GM19193 (cell line): ENCODE results near the gene EXOG.

ENCODE experiments used
- POLR2A ChIP-seq: IDR thresholded peaks from 4 replicates; pipeline ENCODE4 v1.6.1; 2011; ENCODE audit not compliant: insufficient read depth, insufficient read length; ENCODE audit errors: extremely low read depth

Gene EXOG

GRCh38 chr3:38555149-38555840, 59.2 kb downstream of the EXOG start:
- TF ChIP-seq POLR2A: no peak

GRCh38 chr3:38555926-38556325, 59.8 kb downstream of the EXOG start:
- no peak for TF ChIP-seq POLR2A

GRCh38 chr3:38556640-38557358, 60.7 kb downstream of the EXOG start:
- TF ChIP-seq POLR2A: no peak

GRCh38 chr3:38558864-38559263, 62.7 kb downstream of the EXOG start:
- no peak for TF ChIP-seq POLR2A

- TF ChIP-seq POLR2A: no peak
These were observed 64.1 kb downstream of the EXOG start for GRCh38 chr3:38560284-38560683.

DNA sequence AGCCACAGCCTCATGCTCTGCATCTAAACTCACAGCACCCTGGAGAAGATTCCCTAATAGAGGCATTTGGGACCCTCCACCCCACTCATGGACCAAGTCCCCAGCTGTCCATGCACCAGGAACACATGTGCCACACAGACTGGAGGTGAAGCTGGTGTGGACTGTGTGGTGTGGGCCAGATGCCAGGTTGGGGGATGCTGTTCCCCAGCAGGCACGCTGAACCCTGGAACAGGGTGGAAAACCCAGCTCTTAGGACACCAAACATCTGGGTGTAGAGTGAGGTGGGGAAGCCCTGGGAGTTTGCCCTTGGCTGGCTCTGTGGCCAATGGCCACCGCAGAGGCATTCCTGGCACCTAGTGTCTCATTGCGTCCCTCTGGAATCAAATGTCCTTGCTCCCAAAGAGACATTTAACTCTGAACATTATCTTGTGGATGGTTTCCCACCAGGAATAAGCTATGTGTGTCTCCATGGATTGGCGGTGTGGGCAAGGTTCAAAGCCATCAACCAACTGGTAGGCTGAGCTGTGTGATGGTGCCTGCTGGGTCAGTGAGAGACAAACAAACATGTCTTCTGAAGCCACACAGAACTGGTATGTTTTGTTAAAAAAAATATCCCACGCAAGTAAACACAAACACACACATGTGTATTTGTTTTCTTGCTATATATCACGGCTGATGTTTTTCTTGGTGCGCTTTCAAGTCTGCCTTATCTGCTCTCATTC, 65.0 kb downstream of the EXOG start:
- TF ChIP-seq POLR2A: no peak

DNA sequence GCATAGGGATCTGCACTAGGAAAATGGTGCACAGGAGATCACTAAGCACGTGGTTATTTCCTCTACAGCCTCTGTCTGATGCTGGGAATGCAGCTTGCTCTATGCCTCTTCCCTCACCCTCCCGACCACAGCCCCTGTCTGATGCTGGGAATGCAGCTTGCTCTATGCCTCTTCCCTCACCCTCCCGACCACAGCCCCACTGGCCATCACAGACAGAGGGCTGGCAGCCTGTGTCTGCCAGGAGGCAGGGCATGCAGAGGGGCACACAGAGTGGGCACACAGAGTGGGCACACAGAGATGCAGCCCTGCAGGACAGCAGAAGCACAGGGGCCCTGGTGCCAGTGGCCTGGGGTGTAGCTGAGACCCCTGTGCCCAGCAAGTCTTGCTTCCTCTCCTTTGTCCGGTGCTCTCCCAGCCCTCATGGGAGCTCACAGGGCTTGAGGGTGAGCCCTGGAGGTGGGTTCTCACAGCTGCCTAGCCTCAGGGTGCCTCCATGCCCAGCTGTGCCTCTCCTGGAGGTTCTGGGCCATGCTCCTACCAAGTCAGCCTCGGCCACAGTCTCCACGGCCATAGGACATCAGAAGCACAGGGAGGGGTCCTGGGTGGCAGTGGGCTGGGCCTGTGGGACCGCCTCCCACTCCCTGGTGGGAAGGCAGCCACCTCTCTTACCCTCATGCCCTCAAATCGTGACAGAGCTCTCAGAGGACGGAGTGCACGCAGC, 65.8 kb downstream of the EXOG start:
- TF ChIP-seq POLR2A: no peak

GRCh38 chr3:38562467-38562925, 66.4 kb downstream of the EXOG start:
- no peak for TF ChIP-seq POLR2A

DNA sequence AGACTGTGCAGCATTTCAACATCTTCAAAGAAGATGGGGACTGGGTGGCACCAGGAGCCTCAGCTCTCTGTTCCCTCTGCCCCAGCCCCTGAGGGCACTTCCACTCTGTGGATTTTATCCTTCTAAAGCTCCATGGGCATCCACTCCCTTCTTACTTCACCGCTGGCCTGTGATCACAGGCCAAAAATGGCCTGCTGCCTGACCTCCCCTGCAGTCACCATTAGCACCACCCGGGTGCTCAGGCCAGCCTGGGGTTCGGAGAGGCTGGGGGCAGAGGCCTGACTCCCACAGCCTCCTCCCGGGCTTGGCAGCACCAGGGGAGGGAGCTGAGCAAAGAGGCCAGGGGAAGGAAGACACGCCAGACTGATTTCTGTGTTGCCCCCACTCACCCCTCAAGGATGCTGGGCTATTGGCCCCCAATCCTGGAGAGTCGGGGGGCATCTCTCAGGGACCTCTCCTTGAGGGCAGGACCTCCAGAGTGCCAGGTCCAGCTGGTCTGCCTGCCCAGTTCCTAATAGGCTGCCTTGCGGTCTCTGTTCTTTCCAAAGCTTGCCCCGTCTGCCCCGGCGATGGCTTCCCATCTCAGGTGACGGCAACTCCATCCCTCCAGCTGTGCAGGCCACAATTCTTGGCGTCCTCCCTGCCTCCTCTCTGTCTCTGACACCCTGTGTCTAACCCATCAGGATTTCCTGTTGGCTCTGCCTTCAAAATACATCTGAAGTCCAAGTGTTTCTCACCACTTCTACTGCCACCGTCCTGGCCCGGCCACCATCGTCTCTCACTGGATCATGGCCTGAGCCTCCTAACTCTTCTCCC, 67.1 kb downstream of the EXOG start:
- TF ChIP-seq POLR2A: no peak

GRCh38 chr3:38563886-38564270, 67.7 kb downstream of the EXOG start:
- no peak for TF ChIP-seq POLR2A

DNA sequence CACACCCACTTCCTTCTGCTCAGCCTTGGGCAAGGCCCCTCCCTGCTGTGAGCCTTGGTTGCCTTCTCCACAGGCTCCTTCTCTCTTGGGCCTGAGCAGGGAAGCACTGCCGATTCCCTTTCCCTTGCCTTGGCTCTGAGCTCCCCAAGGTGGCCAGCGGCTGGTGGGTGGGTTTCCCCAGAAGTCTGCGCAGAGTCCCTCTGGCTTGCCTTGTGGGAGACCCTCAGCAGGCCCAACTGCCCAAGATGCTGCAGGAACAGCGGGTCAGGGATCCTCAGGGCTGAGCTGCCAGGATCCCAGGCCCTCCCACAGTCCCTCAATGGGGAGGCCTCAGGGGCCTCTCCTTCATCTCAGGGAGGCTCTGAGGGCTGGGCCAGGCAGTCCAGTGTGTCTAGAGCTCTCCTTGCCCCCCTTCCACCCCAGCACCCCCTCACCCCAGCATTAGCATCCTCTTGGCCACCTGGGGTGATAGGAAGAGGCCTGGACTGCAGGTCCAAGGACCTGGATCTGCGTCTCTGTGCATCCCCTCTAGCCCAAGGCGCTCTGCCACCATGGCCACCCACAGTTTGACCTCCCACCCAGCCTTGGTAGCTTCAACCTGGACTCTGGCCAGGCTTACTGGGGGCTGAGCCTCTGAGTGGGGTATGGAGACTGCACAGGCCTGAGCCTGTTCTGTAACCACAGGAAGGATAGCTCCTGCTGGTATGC, 68.6 kb downstream of the EXOG start:
- no peak for TF ChIP-seq POLR2A

- TF ChIP-seq POLR2A: no peak
These were observed 69.4 kb downstream of the EXOG start for GRCh38 chr3:38565339-38566214.

- TF ChIP-seq POLR2A: no peak
These were observed 70.0 kb downstream of the EXOG start for GRCh38 chr3:38566215-38566528.
